GM12873 (cell line): ENCODE data around the gene CDH13.

Experiments used
- TF ChIP-seq, protein P1 (sequence below): IDR thresholded peaks from 2 replicates; pipeline ENCODE4 v1.5.1; 2012; ENCODE audit warnings: low read depth, mild to moderate bottlenecking, moderate library complexity, low read length, control low read depth; ENCODE audit not compliant: insufficient read depth; ENCODE audit errors: missing control alignments

Gene CDH13

DNA sequence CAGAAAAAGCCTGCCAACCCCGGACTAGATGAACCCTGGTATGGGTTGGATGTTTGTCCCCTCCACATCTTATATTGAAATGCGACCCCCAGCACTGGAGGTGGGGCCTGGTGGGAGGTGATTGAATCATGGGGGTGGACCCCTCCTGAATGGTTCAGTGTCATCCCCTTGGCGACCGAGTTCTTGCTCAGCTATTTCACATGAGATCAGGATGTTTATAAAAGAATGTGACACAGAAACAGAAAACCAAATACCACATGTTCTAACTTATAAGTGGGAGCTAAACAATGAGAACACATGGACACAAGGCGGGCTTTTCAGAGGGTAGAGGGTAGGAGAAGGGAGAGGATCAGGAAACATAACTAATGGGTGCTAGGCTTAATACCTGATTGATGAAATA, 605.0 kb downstream of the CDH13 start:
- TF ChIP-seq, protein P1, sequence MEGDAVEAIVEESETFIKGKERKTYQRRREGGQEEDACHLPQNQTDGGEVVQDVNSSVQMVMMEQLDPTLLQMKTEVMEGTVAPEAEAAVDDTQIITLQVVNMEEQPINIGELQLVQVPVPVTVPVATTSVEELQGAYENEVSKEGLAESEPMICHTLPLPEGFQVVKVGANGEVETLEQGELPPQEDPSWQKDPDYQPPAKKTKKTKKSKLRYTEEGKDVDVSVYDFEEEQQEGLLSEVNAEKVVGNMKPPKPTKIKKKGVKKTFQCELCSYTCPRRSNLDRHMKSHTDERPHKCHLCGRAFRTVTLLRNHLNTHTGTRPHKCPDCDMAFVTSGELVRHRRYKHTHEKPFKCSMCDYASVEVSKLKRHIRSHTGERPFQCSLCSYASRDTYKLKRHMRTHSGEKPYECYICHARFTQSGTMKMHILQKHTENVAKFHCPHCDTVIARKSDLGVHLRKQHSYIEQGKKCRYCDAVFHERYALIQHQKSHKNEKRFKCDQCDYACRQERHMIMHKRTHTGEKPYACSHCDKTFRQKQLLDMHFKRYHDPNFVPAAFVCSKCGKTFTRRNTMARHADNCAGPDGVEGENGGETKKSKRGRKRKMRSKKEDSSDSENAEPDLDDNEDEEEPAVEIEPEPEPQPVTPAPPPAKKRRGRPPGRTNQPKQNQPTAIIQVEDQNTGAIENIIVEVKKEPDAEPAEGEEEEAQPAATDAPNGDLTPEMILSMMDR = no peak

DNA sequence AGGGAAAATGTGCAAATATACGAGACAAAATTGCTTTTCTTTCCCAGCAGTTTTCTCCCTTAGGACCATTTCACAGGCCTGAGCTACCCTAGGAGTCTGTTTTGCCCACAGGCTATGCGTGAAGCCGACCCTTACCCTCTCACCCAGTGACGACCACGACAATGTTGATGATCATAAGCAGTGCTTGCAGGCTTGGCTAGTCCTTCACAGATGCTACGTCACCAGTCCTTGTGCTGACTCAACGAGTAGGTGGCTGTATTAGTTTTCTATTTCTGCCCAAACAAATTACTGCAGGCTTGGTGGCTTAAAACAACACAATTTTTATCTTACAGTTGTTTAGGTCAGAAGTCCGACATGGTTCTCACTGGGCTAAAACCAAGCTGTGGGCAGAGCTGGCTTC, 606.4 kb downstream of the CDH13 start:
- TF ChIP-seq, protein P1 = no peak

DNA sequence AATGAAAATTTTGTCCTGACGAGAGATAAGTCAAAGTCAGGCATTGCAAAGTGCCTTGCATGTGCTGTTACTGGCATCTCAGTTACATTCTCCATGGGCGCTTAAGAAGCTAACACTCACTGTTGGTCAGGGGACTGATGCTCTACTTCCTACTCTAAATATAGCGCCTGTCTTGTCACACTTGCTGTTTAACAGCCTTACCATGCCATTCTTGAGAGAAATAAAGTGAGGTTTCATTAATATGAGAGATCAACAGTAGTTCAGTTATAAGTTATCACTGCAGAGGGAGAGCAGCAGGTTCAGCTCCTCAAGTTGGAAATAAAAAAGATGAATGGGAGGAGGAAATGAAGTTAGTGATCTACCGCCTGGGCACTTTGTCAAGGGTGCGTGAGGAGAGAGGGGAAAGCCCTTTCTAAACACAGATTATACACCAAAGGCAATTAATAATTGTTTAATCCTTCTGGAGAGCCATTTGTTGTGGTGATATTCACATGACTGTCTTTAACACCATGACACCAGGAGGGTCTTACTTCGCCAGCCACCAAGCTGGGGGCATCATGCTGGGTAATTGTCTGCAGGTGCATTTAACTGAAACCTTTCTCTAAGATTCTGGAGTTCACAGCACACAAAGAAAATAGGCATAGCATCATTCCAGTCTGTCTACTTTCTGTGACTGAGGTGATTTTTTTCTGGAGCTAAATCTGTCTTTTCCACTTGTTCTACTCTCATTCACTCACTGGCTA, 612.4 kb downstream of the CDH13 start:
- TF ChIP-seq, protein P1 = no peak

DNA sequence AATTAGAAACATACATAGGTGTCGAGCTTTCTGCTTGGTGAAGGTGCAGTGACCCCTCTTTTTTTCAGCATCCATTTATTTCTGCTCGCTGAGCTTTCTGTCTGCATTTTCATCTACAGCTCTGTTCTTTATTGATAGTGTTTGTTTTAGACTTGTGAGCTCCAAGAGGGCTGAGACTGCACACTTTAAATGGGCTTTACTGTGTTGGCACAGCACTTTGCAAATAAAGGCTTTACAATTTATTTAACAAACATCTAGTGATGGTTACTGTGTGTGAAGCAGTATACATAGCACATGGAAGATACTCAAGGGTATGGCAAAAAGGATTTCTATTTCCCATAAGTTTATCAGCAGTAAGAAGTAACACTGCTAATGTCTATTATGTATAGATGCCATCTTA, 617.3 kb downstream of the CDH13 start:
- TF ChIP-seq, protein P1 = no peak

DNA sequence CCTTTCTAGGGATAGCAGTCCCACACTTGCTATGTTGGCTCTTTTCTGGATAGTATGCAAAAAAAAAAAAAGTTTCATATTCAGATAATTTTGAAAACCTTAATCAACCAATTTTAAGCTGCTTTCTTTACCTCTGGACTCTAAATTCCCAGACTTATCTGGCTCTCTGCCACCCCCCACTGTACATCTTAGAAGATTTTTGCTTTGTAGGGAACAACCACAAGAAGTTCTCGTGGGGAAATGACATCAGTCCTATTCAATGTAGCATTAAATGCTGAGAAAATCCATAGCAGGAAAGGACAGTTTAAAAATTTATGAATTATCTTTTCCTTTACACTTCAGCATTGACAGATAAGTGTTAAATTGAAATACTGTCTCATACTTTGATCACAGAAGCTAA, 618.3 kb downstream of the CDH13 start:
- TF ChIP-seq, protein P1 = no peak

DNA sequence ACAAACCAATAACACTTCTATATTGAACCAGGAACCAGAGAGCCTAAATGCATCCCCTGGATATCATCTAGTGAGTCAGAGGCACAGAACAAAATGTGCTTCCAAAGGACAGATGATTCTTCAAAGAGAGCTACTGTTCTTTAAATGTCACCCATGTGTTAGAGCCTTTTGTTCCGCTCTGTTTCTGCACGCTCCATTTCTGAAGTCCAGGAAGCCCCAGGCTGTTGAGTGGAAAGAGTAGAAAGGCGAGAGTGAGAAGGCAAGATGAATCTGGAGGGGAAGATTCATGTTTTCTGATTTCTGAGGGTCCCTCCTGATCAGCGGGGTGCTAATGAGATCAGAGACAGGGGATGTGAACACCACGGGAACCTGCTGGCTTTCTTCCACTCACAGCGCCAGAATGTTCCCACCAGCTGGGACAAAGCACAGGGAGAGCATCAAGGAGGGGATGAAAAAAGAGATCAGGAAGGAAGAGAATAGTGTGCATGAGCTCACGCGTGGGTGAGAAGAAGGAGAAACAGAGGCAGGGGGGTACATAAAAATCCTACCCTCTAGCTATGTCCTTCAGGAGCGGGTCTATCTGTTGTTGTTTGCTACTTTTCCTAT, 621.1 kb downstream of the CDH13 start:
- TF ChIP-seq, protein P1 = no peak

DNA sequence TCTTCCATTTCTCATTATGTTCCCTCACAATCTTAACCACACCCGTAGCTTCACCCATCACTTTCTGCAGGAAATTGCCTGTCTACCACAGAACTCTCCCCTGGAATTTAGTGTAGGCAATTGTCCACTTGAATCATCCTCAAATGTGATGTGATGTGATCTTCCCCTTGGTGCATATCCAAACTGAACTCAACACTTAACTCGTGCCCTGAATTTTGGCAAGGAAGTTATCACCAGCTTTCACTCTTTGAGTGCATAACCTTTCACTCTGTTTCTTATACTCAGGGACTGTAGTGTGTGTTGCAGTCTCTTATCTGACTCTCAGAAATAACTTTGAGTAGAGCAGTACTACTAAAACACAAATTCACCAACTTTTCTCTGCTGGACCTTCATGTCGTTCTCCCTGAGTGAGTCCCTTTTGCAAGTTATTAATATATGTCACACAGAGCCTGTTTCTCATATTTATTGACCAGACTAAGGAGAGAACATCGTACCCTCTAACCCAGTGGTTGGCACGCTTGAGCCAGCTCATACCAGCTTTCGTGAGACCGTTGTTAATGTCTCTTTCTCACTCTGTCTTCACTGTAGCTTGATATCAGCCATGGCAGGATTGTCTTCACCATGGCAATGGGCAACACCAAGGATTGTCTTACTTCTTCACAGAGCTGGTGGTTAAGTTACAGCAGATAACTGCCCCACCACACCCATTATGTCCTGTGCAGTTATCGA, 622.1 kb downstream of the CDH13 start:
- TF ChIP-seq, protein P1 = no peak
